ENCODE measurements around the gene CELF2.

- TF ChIP-seq PPARA (CRISPR knock-in tag; IDR thresholded peaks at IDR 0.05; ENCODE audit: borderline replicate concordance) (no peak), ZC3H10 (CRISPR knock-in tag; IDR thresholded peaks at IDR 0.05) (no peak), OSR1 (CRISPR knock-in tag; IDR thresholded peaks at IDR 0.05) (no peak), PATZ1 (CRISPR knock-in tag; IDR thresholded peaks at IDR 0.05; ENCODE audit: borderline replicate concordance) (no peak), ESRRG (CRISPR knock-in tag; IDR thresholded peaks at IDR 0.05) (no peak), ZFP3 (CRISPR knock-in tag; IDR thresholded peaks at IDR 0.05) (no peak)
Observed at GRCh38 chr10:11236234-11236633, 218.6 kb downstream of the CELF2 start.

All from SK-N-SH treated with all-trans-retinoic acid at 6 μM for 48 hours (cell line).